OCI-LY1 (cell line): ENCODE results near the gene PRSS1.

ENCODE experiments used
- CTCF ChIP-seq: fragments of 200-600 bp; sonication (generic), shearing (Covaris generic); IDR thresholded peaks from 2 replicates; pipeline ENCODE4 v1.5.1; 2017; ENCODE audit warnings: mild to moderate bottlenecking, antibody characterized with exemption, low read length, moderate library complexity, mixed read lengths
- EZH2 ChIP-seq: fragments of 200-600 bp; sonication (generic), shearing (Covaris generic); IDR thresholded peaks from 2 replicates; pipeline ENCODE4 v1.8.0; 2017; ENCODE audit warnings: borderline replicate concordance, mixed run types, mild to moderate bottlenecking, antibody characterized with exemption, low read length, moderate library complexity, mixed read lengths

- no peak for TF ChIP-seq CTCF
- TF ChIP-seq EZH2 = no peak
Observed at GRCh38 chr7:142749218-142749993, at the start of gene PRSS1.
